Activated CD8-positive, alpha-beta memory T cell treated with anti-CD3 and anti-CD28 coated beads, Interleukin-2, amount 10 ng/mL, durations not matched to agents 7 days and 5 days (primary cell): Measurements from ENCODE around the gene STXBP1. TPM values are rescaled to one million over a fixed set of nuclear protein-coding genes. Genes with fewer than 3 reads are reported as not detected.
"Not testable (repeated sequence)": the region's sequence is repeated elsewhere in the genome, so short reads cannot be mapped to it uniquely, and the experiment has no call there.

ENCODE experiments used
- ATAC-seq: fragments of 150-1000 bp; cut with Tn5 transposase; one replicate; pipeline ENCODE4 v1.10.0; 2021; ENCODE audit warnings: moderate library complexity
- CTCF ChIA-PET: fragments of 350-600 bp; sonication (Branson Sonifier 250); formaldehyde crosslinking; loops from one replicate; lab custom pipeline; 2021; ENCODE audit warnings: antibody characterized with exemption; lab: Charles Lee
- DNase-seq: peaks from one replicate; pipeline ENCODE4 v3.0.0-alpha.2; 2020
- H3K27ac Mint-ChIP-seq: one replicate; pipeline ENCODE4 v1.8.0; 2021; ENCODE audit warnings: mild to moderate bottlenecking, mixed read lengths
- H3K27me3 Mint-ChIP-seq: one replicate; pipeline ENCODE4 v1.8.0; 2021; ENCODE audit warnings: mixed read lengths
- H3K36me3 Mint-ChIP-seq: one replicate; pipeline ENCODE4 v1.8.0; 2021; ENCODE audit warnings: mild to moderate bottlenecking, mixed read lengths
- H3K4me1 Mint-ChIP-seq: one replicate; pipeline ENCODE4 v1.8.0; 2021; ENCODE audit warnings: mixed read lengths
- H3K4me3 Mint-ChIP-seq: one replicate; pipeline ENCODE4 v1.8.0; 2021; ENCODE audit warnings: mild to moderate bottlenecking, moderate library complexity, mixed read lengths
- H3K9me3 Mint-ChIP-seq: one replicate; pipeline ENCODE4 v1.8.0; 2022; ENCODE audit warnings: low read depth, mixed read lengths
- total RNA-seq, 2 experiments: library from RNA; stranded (reverse); gene quantifications; one replicate each; pipeline ENCODE4 v1.2.3, GENCODE V29; 2021

The STXBP1 gene
- total RNA-seq, 2 experiments from 2014 or later = 22.8 to 26.0 TPM

DNA sequence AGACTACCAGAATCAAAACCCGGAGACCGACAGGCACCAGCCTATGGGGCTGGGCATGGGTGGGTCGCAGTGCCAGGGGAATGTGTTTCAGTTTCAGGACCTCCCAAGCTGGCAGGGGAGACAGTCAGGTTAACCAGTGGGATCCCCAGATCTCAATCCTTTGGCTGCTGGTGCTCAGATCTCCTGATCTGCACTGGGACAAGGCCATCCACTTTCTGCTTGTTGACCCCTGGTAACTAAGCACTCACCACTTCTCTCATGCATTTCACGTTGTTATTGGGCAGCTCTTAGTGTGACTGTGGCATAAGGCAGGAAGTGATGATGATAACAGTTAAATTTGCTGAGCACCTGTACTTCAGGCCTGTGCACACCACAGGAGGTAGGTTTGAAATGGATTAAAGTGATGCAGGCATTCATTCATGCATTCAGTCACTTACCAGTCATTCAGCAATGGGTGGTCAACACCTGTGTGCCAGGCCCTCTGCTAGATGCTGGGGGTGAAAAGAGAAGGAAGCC is 42.1 kb upstream of the STXBP1 start:
- DNase-seq = peak; percentile 72
- Mint-ChIP-seq H3K27ac (peak overlapping the region; percentile 95), H3K36me3 (peaks cover 4% of the 10 kb centered on the region), H3K4me3 (peak overlapping the region; percentile 75), H3K27me3 (no peaks in the 10 kb centered on the region), H3K4me1 (peaks cover 63% of the 10 kb centered on the region), H3K9me3 (no peaks in the 10 kb centered on the region)
- ATAC-seq = peak; percentile 63
- CTCF ChIA-PET = interaction anchor here (0.6 to 3.5 kb wide), 11 partner anchors 9 to 165 kb away, joined by 3 to 12 read pairs (median 4); partner anchors contain the start of gene TOR2A

DNA sequence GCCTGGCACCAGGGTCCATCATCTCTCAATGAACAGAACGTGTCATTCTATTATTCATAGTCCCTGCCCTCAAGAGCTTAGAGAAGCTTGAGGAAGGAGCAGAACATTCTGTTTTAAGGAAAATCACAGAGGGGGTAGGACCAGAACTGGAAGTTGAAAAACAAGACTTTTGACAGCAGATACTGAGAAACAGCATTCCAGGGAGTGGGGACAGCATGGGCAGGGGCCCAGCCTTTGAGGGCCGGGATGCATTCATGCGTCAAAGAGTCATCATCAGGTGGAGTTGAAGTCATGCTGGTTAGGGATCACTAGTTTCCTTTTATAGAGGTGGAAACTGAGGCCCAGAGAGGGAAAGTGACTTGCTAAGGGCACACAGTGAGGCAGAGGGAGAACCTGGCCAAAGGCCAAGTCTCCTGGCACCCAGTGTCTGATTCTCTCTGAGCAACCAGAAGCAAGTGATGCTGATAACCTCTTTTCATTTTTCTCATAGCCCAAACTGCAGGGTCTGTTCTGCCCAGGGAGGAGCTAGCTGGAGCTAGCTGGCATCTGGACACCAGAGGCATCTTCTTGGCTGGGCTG is 41.5 kb upstream of the STXBP1 start:
- CTCF ChIA-PET = interaction anchor here (0.9 to 3.5 kb wide), 8 partner anchors 8 to 164 kb away, joined by 3 to 12 read pairs (median 6); partner anchors contain the start of gene TOR2A
- DNase-seq (no peak), ATAC-seq (no peak)
- H3K4me1 Mint-ChIP-seq = peaks cover 66% of the 10 kb centered on the region
- H3K36me3 Mint-ChIP-seq = peaks cover 4% of the 10 kb centered on the region
- no peaks in the 10 kb centered on the region for H3K9me3 Mint-ChIP-seq
- H3K4me3 Mint-ChIP-seq = peak overlapping the region; percentile 75
- H3K27me3 Mint-ChIP-seq = no peaks in the 10 kb centered on the region
- H3K27ac Mint-ChIP-seq = peak overlapping the region; percentile 95

DNA sequence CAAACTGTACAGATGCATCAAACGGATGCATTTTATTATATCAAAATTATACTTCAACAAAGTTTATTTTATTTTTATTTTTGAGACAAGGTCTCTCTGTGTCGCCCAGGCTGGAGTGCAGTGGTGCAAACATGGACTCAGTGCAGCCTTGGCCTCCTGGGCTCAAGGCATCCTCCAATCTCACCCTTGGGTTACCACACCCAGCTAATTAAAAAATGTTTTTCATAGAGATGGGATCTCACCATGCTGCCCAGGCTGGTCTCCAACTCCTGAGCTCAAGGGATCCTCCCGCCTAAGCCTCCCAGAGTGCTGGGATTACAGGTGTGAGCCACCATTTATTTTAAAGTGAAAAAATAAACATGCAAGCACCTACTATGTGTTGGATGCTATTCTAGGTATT is 40.1 kb upstream of the STXBP1 start:
- no peak for ATAC-seq
- CTCF ChIA-PET = interaction anchor here (0.7 to 3.5 kb wide), 4 partner anchors 16 to 163 kb away, joined by 4 to 12 read pairs (median 7); partner anchors contain the start of gene TOR2A
- no peak overlapping the region for H3K27ac Mint-ChIP-seq
- H3K36me3 Mint-ChIP-seq = peaks cover 4% of the 10 kb centered on the region
- H3K9me3 Mint-ChIP-seq = no peaks in the 10 kb centered on the region
- no peaks in the 10 kb centered on the region for H3K27me3 Mint-ChIP-seq
- no peak overlapping the region for H3K4me3 Mint-ChIP-seq
- DNase-seq = no peak
- H3K4me1 Mint-ChIP-seq = peaks cover 64% of the 10 kb centered on the region

DNA sequence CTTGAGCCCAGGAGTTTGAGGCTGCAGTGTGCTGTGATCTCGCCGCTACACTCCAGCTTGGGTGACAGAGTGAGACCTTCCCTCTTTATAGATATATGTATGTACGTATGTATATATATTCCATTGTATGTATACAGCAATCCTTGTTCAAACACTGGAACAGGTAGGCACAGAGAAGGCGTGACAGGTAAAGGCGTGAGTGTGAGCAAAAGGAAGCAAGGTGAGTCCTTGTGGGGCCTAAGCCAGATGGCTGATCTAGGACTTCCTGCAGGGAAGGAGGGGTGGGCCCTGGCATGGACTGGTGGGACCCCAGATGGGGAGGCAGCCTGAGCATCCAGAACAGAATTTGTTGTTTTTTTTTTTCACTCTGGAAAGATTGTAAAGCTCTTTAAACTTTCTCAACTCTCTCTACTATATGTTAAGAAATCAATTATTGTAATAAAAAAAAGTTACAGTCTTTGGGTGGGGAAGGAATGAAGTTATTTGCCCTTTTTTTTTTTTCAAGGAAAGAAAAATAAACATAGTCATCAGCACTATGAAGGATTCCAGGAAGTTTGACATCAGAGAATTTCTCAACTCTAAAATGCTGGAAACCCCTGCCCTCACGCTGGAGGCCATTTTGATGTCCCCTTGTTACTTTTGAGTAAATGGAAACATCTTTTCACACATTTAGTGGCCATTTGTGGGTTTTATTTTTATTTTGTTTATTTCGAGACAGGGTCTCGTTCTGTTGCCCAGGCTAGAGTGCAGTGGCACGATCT is 38.9 kb upstream of the STXBP1 start:
- DNase-seq (no peak), ATAC-seq (no peak)
- Mint-ChIP-seq H3K4me3 (no peak overlapping the region), H3K27me3 (no peaks in the 10 kb centered on the region), H3K27ac (no peak overlapping the region), H3K36me3 (no peaks in the 10 kb centered on the region), H3K4me1 (peaks cover 58% of the 10 kb centered on the region), H3K9me3 (no peaks in the 10 kb centered on the region)
- CTCF ChIA-PET = interaction anchor here (0.7 to 3.5 kb wide), 3 partner anchors 14 to 162 kb away, joined by 3 to 12 read pairs (median 4); partner anchors contain the start of gene TOR2A

DNA sequence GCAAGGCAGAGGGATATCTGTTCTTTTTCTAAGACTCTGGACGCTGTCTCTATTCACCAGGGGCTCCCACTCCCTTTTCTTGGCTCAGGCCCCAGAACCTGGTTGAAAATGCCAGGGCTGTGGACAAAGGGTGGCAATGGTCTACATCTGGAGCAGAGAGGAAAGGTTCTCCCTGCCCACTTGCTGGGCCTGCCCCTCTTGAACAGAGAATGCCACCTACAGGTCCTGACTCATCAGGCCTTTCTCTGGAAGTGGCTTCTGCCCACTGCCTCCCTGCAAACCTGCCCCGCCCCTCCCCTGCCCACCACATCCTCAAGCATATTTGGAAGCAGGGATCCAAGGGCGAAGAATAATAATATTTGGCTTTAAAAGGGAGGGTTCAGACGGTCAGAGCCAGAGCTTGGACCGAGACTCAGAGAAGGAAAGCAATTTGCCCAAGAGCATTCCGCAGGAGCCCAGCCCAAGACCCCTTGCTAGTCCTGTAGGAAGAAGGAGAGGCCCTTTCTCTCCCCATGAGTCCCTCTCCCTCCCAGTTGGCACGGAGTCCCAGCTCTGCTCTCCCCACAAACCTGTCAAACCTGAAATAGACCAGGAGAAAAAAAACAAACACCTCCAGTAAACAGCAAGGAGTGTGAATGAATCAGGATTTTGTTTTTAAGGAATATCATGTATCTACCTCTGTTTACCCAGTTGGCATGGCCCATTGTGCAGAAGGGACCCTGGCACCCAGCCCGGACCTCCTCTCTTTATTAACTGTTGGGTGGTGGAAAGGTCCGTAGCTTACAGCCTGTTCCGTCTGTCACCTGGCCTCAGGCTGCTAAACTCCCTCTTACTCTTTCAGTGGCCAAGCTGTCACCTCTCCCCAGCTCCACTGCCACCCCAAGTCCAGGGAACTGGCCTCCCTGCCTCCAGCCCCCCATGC is 37.7 kb upstream of the STXBP1 start:
- ATAC-seq (no peak), DNase-seq (no peak)
- Mint-ChIP-seq H3K4me3 (no peak overlapping the region), H3K36me3 (no peaks in the 10 kb centered on the region), H3K27me3 (no peaks in the 10 kb centered on the region), H3K9me3 (no peaks in the 10 kb centered on the region), H3K27ac (peak overlapping the region; percentile 40), H3K4me1 (peaks cover 68% of the 10 kb centered on the region)
- CTCF ChIA-PET = interaction anchor here (1.1 kb wide), 1 partner anchor 47 kb away, joined by 3 read pairs; no protein-coding TSS in a partner anchor

DNA sequence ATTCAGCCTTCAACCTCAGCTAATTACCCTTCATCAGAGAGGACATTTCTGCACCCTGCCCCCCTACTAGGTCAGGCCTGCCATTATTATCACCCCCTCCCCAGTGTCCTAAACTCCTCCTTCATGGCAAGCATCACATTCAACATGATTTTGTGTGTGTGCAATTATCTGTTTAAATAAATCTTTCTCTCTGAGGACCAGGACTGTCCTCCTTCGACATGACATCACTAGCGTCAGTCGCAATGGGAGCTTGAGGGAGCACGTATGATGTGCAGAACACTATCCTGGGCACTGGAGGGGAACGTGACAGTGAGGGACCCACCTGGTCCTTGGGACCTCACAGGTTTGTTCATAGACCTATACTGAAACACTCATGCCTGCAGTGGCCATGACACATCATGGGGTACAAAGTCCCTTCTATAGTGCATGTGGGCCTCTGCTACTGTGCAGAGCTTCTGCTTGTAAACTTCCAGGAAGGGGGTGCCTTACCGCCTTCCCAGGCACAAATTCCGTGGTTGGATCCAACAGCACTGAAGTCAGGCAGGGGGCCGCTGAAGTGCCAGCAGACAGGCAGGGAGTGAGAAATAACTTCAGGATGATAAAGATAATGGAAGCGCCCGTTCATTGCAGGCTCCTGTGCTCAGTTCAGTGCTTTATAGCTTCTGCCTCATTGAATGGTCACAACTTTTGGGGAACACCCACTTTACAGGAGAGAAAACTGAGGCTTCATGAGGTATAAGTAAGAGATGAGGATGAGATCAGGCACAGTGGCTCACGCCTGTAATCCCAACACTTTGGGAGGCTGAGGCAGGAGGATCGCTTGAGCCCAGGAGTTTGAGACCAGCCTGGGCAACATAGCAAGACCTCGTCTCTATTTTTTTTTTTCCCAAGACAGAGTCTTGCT is 36.0 kb upstream of the STXBP1 start:
- Mint-ChIP-seq H3K4me3 (no peak overlapping the region), H3K9me3 (no peaks in the 10 kb centered on the region), H3K4me1 (peaks cover 70% of the 10 kb centered on the region), H3K27me3 (no peaks in the 10 kb centered on the region), H3K36me3 (peaks cover 5% of the 10 kb centered on the region), H3K27ac (peak overlapping the region; percentile 35)
- ATAC-seq = no peak
- CTCF ChIA-PET = interaction anchor here (1.1 kb wide), 1 partner anchor 71 kb away, joined by 3 read pairs; no protein-coding TSS in a partner anchor
- DNase-seq = no peak

DNA sequence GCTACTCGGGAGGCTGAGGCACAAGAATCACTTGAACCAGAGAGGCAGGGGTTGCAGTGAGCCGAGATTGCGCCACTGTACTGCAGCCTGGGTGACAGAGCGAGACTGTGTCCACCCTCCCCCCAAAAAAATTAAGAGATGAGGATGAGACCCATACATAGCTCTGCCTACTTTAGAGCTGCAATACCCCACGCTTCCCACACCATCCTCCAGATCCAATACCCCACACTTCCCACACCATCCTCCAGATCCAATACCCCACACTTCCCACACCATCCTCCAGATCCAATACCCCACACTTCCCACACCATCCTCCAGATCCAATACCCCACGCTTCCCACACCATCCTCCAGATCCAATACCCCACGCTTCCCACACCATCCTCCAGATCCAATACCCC is 34.9 kb upstream of the STXBP1 start:
- H3K27ac Mint-ChIP-seq, H3K27me3 Mint-ChIP-seq, H3K4me3 Mint-ChIP-seq, ATAC-seq, H3K9me3 Mint-ChIP-seq, DNase-seq, H3K36me3 Mint-ChIP-seq: not testable (repeated sequence)
- H3K4me1 Mint-ChIP-seq = peaks cover 67% of the 10 kb centered on the region
- CTCF ChIA-PET = interaction anchor here (1.0 to 2.0 kb wide), 5 partner anchors 11 to 158 kb away, joined by 3 to 14 read pairs (median 3); partner anchors contain the start of gene TOR2A

DNA sequence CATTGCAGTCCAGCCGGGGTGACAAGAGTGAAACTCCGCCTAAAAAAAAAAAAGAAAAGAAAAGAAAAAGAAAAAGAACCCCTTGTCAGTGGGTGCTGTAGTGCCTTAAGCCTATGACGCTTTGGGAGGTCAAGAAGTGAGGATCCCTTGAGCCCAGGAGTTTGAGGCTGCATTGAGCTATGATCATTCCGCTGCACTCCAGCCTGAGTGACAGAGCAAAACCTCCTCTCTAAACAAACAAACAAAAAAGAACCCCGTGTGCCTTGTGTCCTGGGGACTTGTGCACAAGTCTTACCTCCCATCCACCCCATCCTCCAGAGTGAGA is 33.5 kb upstream of the STXBP1 start:
- H3K4me1 Mint-ChIP-seq = peaks cover 56% of the 10 kb centered on the region
- peak overlapping the region; percentile 76 for H3K4me3 Mint-ChIP-seq
- H3K27ac Mint-ChIP-seq = peak overlapping the region; percentile 90
- peaks cover 9% of the 10 kb centered on the region for H3K36me3 Mint-ChIP-seq
- no peak for ATAC-seq
- CTCF ChIA-PET = interaction anchor here (0.8 to 3.0 kb wide), 15 partner anchors 8 to 291 kb away, joined by 3 to 18 read pairs (median 4); partner anchors contain the start of genes SLC2A8 and TOR2A
- no peaks in the 10 kb centered on the region for H3K9me3 Mint-ChIP-seq
- H3K27me3 Mint-ChIP-seq = no peaks in the 10 kb centered on the region
- DNase-seq = no peak

DNA sequence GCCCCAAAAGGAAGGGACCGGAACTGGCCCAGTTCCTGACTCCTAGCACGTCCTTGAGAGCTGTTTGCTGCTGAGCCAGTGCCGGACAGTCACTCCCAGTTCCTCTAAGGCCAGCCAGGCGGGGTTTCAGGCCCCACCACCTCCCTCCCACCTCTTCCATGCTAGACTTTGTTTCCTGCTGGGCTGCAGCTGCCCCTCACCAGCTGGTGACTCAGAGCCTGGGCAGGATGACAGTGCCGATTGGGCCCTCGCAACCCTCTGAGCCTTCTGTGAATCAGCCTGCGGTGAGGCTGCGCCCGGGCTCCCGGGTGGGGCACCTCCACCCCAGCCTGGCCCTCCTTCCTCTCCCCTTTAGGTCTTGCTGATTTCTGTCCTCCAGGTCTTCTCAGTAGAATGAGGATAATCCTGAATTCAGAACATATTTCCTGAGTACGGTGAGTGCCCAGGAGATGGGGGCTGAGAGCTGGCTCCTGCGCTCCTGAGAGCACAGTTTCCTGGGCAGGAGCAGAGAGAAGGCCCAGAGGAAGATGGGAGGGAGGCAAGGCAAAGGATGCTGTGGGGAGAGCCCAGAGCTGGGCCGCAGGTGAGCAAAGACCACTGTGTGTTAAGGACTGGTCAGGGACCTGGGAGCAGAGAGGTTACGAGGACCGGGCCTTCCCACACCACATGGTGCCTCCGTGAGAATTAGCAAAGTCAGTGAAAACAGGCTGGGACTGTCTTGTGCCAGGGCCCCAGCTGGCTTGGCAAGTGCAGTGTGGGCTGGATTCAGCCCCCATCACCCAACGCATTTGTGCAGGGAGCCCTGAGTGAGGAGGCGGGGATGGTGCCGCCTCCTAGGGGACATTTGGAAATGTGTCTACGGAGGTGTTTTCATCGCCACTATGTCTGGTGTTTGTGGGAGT is 32.9 kb upstream of the STXBP1 start:
- Mint-ChIP-seq H3K4me3 (peak overlapping the region; percentile 76), H3K36me3 (peaks cover 11% of the 10 kb centered on the region), H3K9me3 (no peaks in the 10 kb centered on the region), H3K27me3 (no peaks in the 10 kb centered on the region), H3K27ac (peak overlapping the region; percentile 90), H3K4me1 (peaks cover 54% of the 10 kb centered on the region)
- DNase-seq (peak; percentile 91), ATAC-seq (peak; percentile 99)
- CTCF ChIA-PET = interaction anchor here (0.8 to 3.0 kb wide), 15 partner anchors 9 to 291 kb away, joined by 3 to 18 read pairs (median 4); partner anchors contain the start of genes SLC2A8 and TOR2A

DNA sequence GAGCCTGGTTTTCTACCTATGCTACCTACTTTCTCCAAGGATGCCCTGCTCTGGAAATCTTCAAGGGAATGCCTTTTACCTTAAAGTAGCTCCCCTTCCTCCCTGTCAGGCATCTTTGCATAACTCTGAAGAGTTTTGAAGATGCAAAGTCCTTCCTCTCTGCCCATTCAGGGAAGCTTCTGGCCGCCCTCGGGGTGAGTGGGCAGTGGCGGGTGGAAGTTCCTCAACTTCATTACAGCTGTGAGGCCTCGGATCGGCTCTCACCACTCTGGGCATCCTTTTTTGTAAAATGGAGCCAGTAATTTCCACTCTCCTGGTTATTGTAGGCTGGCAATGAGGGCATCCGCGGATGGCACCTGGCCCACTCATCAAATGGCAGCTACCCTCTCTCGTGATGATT is 31.7 kb upstream of the STXBP1 start:
- peak overlapping the region; percentile 76 for H3K4me3 Mint-ChIP-seq
- no peak overlapping the region for H3K27ac Mint-ChIP-seq

DNA sequence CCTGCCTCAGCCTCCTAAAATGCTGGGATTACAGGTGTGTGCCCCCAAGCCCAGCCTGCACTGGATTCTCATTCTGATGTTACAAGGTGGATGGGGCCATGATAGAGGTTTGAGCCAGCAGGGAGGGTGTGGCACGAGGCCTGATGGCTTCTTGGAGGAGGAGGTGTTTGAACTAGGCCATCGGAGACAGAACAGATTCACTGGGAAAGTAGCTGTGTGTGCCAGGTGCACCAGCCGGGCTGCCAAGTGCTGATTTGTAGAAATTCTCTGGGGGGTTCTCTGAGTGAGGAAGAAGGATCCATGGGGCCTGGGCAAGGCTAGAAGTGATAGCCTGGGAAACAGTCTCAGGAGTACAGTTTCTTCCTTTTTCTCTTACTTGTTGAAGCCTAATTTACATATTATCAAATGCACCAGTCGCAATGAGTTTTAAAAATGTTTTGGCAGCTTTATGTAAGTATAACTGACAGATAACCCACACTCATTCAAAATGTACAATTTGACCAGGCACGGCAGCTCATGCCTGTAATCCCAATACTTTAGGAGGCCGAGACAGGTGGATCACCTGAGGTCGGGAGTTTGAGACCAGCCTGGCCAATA is 31.1 kb upstream of the STXBP1 start:
- Mint-ChIP-seq H3K27me3 (no peaks in the 10 kb centered on the region), H3K4me1 (peaks cover 49% of the 10 kb centered on the region), H3K9me3 (no peaks in the 10 kb centered on the region), H3K4me3 (no peak overlapping the region), H3K27ac (no peak overlapping the region), H3K36me3 (peaks cover 11% of the 10 kb centered on the region)
- DNase-seq = no peak
- no peak for ATAC-seq
- CTCF ChIA-PET = interaction anchor here (0.6 to 3.0 kb wide), 7 partner anchors 9 to 154 kb away, joined by 3 to 18 read pairs (median 3); partner anchors contain the start of genes PTRH1, TOR2A and TTC16

More for the DNA sequence above, 31.7 kb upstream of the STXBP1 start:
- no peaks in the 10 kb centered on the region for H3K27me3 Mint-ChIP-seq
- H3K9me3 Mint-ChIP-seq = no peaks in the 10 kb centered on the region
- CTCF ChIA-PET = interaction anchor here (0.6 to 3.0 kb wide), 8 partner anchors 10 to 155 kb away, joined by 3 to 18 read pairs (median 4); partner anchors contain the start of genes PTRH1, TOR2A and TTC16
- ATAC-seq = no peak
- no peak for DNase-seq
- H3K36me3 Mint-ChIP-seq = peaks cover 11% of the 10 kb centered on the region
- peaks cover 48% of the 10 kb centered on the region for H3K4me1 Mint-ChIP-seq
